Limb (tissue), 2 donors: ENCODE measurements around the gene SFTPA1.
"Not testable (repeated sequence)": the region's sequence is repeated elsewhere in the genome, so short reads cannot be mapped to it uniquely, and the experiment has no call there.

ENCODE experiments used
- DNase-seq, 2 donors: peaks; one replicate each; pipeline ENCODE4 v3.0.0-alpha.2; 2016; ENCODE audit errors: extremely low spot score in 2 of 2

Gene SFTPA1

GRCh38 chr10:79610601-79611191 lies at the start of gene SFTPA1:
TSS of gene SFTPA1 (plus strand) at chr10:79610939. CDS start at chr10:79611826, 887 bp downstream.
- no peak for DNase-seq

GRCh38 chr10:79561257-79561656 lies 49.5 kb upstream of the SFTPA1 start:
- DNase-seq, result no peak

GRCh38 chr10:79562135-79562756 lies 48.5 kb upstream of the SFTPA1 start:
- DNase-seq, result peak; percentile 49 to 80

- no peak for DNase-seq
These were observed 47.3 kb upstream of the SFTPA1 start for GRCh38 chr10:79563426-79563825.

- DNase-seq, result not testable (repeated sequence)
These were observed 40.1 kb upstream of the SFTPA1 start for GRCh38 chr10:79570624-79571023.

GRCh38 chr10:79579361-79579760 lies 31.4 kb upstream of the SFTPA1 start:
- DNase-seq, result no peak

GRCh38 chr10:79581044-79581443 lies 29.7 kb upstream of the SFTPA1 start:
- no peak for DNase-seq

- no peak for DNase-seq
These were observed 28.6 kb upstream of the SFTPA1 start for GRCh38 chr10:79582096-79582495.

- DNase-seq, result not testable (repeated sequence)
These were observed 27.8 kb upstream of the SFTPA1 start for GRCh38 chr10:79582954-79583353.

- DNase-seq, result no peak
These were observed 27.2 kb upstream of the SFTPA1 start for GRCh38 chr10:79583488-79584024.

GRCh38 chr10:79585870-79586527 lies 24.7 kb upstream of the SFTPA1 start:
- DNase-seq, result no peak

- DNase-seq, result no peak
These were observed 23.8 kb upstream of the SFTPA1 start for GRCh38 chr10:79586933-79587332.

GRCh38 chr10:79588800-79589199 lies 21.9 kb upstream of the SFTPA1 start:
- DNase-seq, result no peak

GRCh38 chr10:79593377-79593776 lies 17.4 kb upstream of the SFTPA1 start:
- DNase-seq, result no peak

GRCh38 chr10:79594565-79594964 lies 16.2 kb upstream of the SFTPA1 start:
- not testable (repeated sequence) for DNase-seq

GRCh38 chr10:79595510-79595909 lies 15.2 kb upstream of the SFTPA1 start:
- DNase-seq, result no peak

GRCh38 chr10:79599644-79600043 lies 11.1 kb upstream of the SFTPA1 start:
- not testable (repeated sequence) for DNase-seq

GRCh38 chr10:79601939-79602338 lies 8.8 kb upstream of the SFTPA1 start:
- no peak for DNase-seq

- no peak for DNase-seq
These were observed 7.8 kb upstream of the SFTPA1 start for GRCh38 chr10:79602953-79603352.

GRCh38 chr10:79604294-79604693 lies 6.4 kb upstream of the SFTPA1 start:
- DNase-seq, result no peak

- no peak for DNase-seq
These were observed 5.4 kb upstream of the SFTPA1 start for GRCh38 chr10:79605308-79605707.

GRCh38 chr10:79608505-79609375 lies 2.0 kb upstream of the SFTPA1 start:
- no peak for DNase-seq
